GM21825 (cell line): ENCODE measurements around the gene SEMA4D.

Experiments
- ATAC-seq: cut with Tn5 transposase; IDR thresholded peaks from one replicate; pipeline ENCODE4 v1.9.1; 2021; ENCODE audit warnings: mild to moderate bottlenecking, moderate library complexity; ENCODE audit not compliant: unreplicated experiment

The SEMA4D gene

DNA sequence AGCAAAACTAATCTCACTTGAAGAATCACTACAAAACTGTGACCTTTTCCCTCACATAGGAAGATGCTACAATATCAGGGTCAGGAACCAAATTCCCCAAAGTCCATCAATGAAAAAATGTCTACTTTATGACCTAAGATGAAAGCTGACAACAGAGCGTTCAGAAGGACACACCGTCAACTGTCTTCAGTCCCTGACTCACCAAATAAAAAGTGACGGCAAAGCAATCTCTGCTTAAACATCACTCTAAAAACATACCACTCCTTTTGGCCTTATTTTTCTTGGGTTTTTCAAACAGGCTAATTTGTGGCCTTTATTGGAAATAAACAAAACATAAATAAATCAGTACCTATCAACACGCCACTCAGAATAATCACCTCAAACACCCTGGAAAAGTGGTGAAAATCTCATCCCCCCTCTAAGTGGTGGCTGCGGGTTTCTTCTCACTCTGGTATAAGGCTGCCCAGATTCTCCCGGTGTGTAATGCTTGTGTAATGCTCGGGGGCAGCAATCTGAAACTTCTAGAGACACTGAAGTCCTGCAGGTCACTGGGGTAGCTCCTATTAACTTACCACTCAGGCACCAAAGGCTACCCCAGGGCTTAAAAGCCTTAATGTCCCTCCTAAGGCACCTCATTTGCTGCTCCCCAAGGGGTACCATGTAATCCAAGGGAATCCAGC lies 29.5 kb downstream of the SEMA4D start:
- ATAC-seq, result no peak

GRCh38 chr9:89467278-89467625 lies 30.7 kb downstream of the SEMA4D start:
- ATAC-seq, result peak; percentile 6

- ATAC-seq, result peak; percentile 63
Observed at GRCh38 chr9:89466451-89467277, 31.2 kb downstream of the SEMA4D start.

GRCh38 chr9:89465726-89466308 lies 32.1 kb downstream of the SEMA4D start:
- ATAC-seq, result no peak

DNA sequence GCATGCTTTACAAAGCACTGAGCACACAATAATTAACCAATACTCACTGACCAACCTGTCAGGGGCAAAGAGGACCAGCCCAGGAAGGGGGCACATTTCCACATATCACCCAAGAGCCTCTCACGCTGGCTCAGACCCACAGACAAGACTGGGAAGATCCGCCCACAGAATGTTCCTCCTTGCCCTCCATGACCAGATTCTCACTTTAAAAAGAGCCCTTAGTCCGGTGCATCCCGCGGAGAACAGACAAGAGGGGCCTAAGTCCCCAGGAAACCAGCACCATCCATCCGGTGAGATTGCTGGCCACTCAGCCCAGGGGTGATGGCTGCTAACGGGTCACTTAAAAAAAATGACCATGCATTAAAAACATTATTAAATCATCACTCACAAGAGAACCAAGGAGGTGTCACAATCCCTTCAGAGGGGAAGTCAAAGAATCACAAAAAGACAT lies 32.9 kb downstream of the SEMA4D start:
- no peak for ATAC-seq

- ATAC-seq, result no peak
Observed at GRCh38 chr9:89464300-89464901, 33.5 kb downstream of the SEMA4D start.

DNA sequence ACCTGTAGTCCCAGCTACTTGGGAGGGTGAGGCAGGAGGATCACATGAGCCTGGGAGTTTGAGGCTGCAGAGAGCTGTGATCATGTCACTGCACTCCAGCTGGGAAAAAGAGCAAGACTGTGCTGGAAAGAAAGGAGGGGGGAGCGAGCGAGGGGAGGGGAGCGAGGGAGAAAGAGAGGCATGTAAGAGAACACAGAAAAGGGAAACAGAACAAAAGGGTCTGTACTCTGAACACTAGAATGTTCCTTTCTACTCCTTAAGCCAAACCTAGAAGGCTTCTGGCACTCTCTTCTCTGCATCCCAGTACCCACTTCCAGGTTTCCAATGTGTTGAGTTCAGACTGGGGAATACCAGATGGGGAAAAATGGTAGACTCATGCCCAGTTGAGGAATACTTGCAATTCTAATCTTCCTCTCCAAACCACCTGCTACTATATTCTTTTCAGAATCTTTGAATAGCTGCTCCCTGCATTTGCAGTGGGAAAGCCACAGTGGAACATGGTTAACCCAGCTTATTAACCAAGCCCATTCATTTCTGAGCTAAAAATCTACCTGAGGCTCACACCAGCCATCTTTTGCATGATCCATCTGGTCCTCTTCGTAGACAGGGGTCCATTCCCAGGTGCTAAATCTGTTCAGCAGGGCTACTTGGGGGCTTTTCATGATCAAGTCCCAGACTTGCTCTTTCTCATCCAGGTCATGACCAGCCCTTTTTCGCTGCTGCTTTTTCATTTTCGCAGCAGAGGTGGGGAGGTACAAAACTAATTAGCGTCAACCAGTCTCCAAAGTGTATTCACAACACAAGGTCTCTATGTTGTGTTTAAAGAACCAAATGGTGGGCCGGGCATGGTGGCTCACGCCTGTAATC lies 34.9 kb downstream of the SEMA4D start:
- no peak for ATAC-seq

DNA sequence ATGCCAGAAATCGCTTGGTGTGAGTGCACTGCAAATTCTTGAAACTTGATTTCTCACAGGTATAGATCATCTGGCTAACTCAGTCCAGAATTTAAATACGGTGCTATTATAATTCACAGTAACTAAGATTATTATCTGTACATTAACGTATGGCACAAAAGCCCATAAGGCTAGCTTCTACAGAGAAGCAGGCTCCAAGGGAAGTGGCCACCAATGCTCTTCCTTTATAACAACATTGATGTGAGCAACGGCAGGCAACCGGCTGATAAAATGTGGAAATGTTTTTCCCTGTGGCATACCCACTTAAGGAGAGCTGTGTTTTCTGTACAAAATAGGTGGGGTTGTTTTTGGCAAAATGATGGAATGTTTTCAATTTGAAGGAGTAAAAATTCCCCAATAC lies 35.7 kb downstream of the SEMA4D start:
- ATAC-seq, result no peak

GRCh38 chr9:89461265-89461664 lies 36.6 kb downstream of the SEMA4D start:
- ATAC-seq, result no peak

GRCh38 chr9:89460551-89460950 lies 37.4 kb downstream of the SEMA4D start:
- no peak for ATAC-seq

GRCh38 chr9:89458768-89459496 lies 39.0 kb downstream of the SEMA4D start:
- no peak for ATAC-seq

DNA sequence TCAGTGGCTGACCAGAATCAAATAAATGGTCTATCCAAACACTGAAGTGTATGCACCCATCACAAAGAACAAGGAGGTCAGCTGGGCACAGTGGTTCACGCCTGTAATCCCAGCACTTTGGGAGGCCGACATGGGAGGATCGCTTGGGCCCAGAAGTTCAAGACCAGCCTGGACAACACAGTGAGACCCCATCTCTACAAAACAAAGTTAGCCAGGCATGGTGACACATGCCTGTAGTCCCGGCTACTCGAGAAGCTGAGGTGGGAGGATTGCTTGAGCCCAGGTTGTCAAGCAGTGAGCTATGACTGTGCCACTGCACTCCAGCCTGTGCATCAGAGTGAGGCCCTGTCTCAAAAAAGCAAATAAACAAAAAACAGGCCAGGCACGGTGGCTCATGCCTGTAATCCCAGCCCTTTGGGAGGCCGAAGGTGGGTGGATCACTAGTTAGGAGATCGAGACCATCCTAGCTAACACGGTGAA lies 40.5 kb downstream of the SEMA4D start:
- ATAC-seq, result no peak

- no peak for ATAC-seq
Observed at GRCh38 chr9:89455356-89455824, 42.5 kb downstream of the SEMA4D start.

- ATAC-seq, result no peak
Observed at GRCh38 chr9:89454498-89455355, 43.2 kb downstream of the SEMA4D start.

DNA sequence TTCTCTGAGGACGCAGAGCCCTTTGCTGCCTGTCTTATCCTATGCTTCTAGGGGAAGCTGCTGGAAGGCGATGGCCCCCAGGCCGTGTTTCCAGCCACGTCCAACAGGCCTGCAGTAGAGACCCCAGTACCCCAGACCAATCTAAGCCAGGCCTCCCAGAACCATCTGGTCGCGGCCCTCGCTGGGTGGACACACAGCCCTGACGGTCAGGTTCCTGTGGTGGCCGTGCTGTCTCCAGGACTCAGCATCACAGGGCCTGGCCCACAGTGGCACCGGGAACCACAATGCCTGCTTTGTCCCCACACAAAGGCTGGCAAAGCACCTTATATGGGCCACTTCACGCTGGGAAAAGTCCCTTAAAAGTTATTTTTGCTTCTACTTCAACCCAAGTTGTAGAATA lies 44.5 kb downstream of the SEMA4D start:
- no peak for ATAC-seq

- ATAC-seq, result no peak
Observed at GRCh38 chr9:89452561-89452960, 45.4 kb downstream of the SEMA4D start.

- ATAC-seq, result no peak
Observed at GRCh38 chr9:89450213-89450612, 47.7 kb downstream of the SEMA4D start.

DNA sequence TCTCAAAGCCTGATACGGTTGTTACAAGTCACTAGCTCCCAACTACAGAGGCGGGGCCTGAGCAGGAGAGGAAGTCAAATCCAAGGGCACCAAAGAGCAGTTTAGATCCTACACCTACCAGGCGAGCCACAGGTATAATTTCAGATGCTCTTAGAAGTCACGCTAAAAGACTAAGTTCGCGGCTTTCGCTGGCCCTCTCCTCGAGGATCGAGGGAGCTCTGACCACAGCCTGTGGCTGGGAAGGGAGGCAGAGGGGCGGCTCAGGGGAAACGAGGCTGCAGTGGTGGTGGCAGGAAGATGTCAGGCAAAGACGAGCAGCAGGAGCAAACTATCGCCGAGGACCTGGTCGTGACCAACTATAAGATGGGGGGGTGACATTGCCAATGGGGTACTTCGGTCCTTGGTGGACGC lies 48.6 kb downstream of the SEMA4D start:
- no peak for ATAC-seq

DNA sequence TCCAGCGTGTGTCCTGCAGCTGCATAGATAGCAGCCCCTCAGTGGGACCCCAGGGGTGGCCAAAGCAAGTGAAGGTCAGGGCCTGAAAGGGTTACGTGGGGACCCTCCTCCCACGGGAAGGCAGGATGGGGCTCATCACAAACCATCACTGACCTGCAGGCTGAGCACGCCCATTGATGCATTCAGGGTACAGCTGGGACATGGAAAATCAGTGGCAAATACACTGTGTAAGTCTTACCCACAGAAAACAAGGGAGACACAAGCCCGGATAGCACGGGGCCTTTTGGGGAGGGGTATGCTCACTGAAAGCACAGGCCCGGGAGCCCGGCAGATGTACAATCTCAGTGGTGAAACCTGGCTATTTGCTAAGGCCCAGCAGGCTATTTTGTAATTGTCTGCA lies 49.1 kb downstream of the SEMA4D start:
- no peak for ATAC-seq
